HepG2 (cell line): ENCODE data around the gene ZCCHC17. TPM values are rescaled to one million over a fixed set of nuclear protein-coding genes. Genes with fewer than 3 reads are reported as not detected.

ENCODE experiments used
- ATF7 ChIP-seq, 2 experiments: fragments of 450-650 bp in 1 of 2; sonication (generic) in 1 of 2; formaldehyde crosslinking in 1 of 2; IDR thresholded peaks; 2 replicates each; pipeline versions ENCODE4 v1.4.0 to v1.6.1; 2016 to 2020; ENCODE audit warnings: antibody characterized with exemption in 1 of 2, mild to moderate bottlenecking in 1 of 2, missing genetic modification reagents in 1 of 2
- CEBPZ ChIP-seq: IDR thresholded peaks from 2 replicates; pipeline ENCODE4 v1.6.1; 2012; ENCODE audit warnings: low read length, improper control_type of control experiment
- CTCF ChIP-seq: sonication (generic); formaldehyde crosslinking; IDR thresholded peaks from 2 replicates; pipeline ENCODE4 v1.5.0; 2020; ENCODE audit warnings: mild to moderate bottlenecking, missing genetic modification reagents, moderate library complexity
- DPF2 ChIP-seq: sonication (generic); formaldehyde crosslinking; IDR thresholded peaks from 2 replicates; pipeline ENCODE4 v1.4.0; 2020; ENCODE audit warnings: mild to moderate bottlenecking, low read depth, missing genetic modification reagents, borderline replicate concordance
- KIAA2018 ChIP-seq: sonication (generic); formaldehyde crosslinking; IDR thresholded peaks from 2 replicates; pipeline ENCODE4 v1.5.0; 2020; ENCODE audit warnings: mild to moderate bottlenecking, missing genetic modification reagents, borderline replicate concordance
- POLR2G ChIP-seq: fragments of 200-400 bp; formaldehyde crosslinking; IDR thresholded peaks from 2 replicates; pipeline ENCODE4 v1.6.1; 2018; ENCODE audit warnings: mild to moderate bottlenecking, low read depth, low read length, moderate library complexity
- REST ChIP-seq, 2 experiments: IDR thresholded peaks; 2 replicates each; pipeline ENCODE4 v1.6.1; 2011 to 2012; ENCODE audit warnings: low read length in 2 of 2, borderline replicate concordance in 1 of 2, low read depth in 1 of 2, mild to moderate bottlenecking in 1 of 2, moderate library complexity in 1 of 2
- RFXAP ChIP-seq: sonication (generic); formaldehyde crosslinking; IDR thresholded peaks from 2 replicates; pipeline ENCODE4 v1.4.0; 2020; ENCODE audit warnings: missing genetic modification reagents, borderline replicate concordance
- TP53 ChIP-seq: sonication (generic); formaldehyde crosslinking; conservative IDR thresholded peaks from 2 replicates; pipeline ENCODE4 v1.4.0; 2020; ENCODE audit warnings: missing genetic modification reagents
- polyA plus RNA-seq, 8 experiments: library from polyadenylated mRNA; depleted of rRNA in 3 of 8; stranded (reverse) in 7 of 8; unstranded in 1 of 8; fragments of >200 nt; fragmentation: Illumina TruSeq in 4 of 8; extraction: Trizol in 4 of 8; gene quantifications; 2 replicates each; pipeline versions ENCODE4 v1.2.1 to v1.2.3, GENCODE V29; 2011 to 2016; ENCODE audit warnings: low read depth in 4 of 8, missing spikeins in 1 of 8, mixed read lengths in 1 of 8; ENCODE audit not compliant: insufficient read depth in 1 of 8
- total RNA-seq, 5 experiments: library from RNA; depleted of rRNA; stranded (reverse); fragments of >200 nt; fragmentation: Illumina TruSeq; extraction: Trizol; gene quantifications; 2 replicates each; pipeline ENCODE4 v1.2.3, GENCODE V29; 2016; ENCODE audit warnings: low read depth in 1 of 5

ZCCHC17 gene
- total and polyA plus RNA-seq, 2 of the 13 experiments (the other 11 are each of a cell fraction or from before 2014, with no cell fraction given), result 20.5 to 53.0 TPM

GRCh38 chr1:31296486-31297276, at the start of gene ZCCHC17, which contains the start of gene SNRNP40 (continued):
- TF ChIP-seq KIAA2018 (CRISPR knock-in tag) (0 out of 2 replicates have a peak, but pooled peaks have one; percentile 72), POLR2G (peak; percentile 95), REST (IDR thresholded peaks at IDR 0.05; ENCODE audit: borderline replicate concordance in 1 of 2, low read depth in 1 of 2, low read length in 2 of 2) (peak in 1 of 2 experiments; percentile 49; a peak in 1 of 4 replicates), ATF7 (IDR thresholded peaks at IDR 0.05) (peak; percentile 96), ATF7 (CRISPR knock-in tag; IDR thresholded peaks at IDR 0.05) (no peak), TP53 (CRISPR knock-in tag) (0 out of 2 replicates have a peak, but pooled peaks have one; percentile 20), CEBPZ (peak; percentile 38; the same call in 1 of the 2 replicates), CTCF (peak; percentile 51), DPF2 (no peak), RFXAP (peak; percentile 96)
